Peyer's patch (tissue), 4 donors: ENCODE data around the gene CD48. TPM values are rescaled to one million over a fixed set of nuclear protein-coding genes. Genes with fewer than 3 reads are reported as not detected.
"Not testable (repeated sequence)": the region's sequence is repeated elsewhere in the genome, so short reads cannot be mapped to it uniquely, and the experiment has no call there.

Experiments
- DNase-seq, 3 donors: peaks; one replicate each; pipeline ENCODE4 v3.0.0-alpha.2; 2017 to 2019
- H3K27ac ChIP-seq, 4 donors: fragments of 200-600 bp; sonication (generic); one replicate each; pipeline ENCODE4 v1.5.1; 2016 to 2019
- H3K27me3 ChIP-seq, 2 donors: fragments of 200-600 bp; sonication (generic); one replicate each; pipeline ENCODE4 v1.5.1; 2019
- H3K36me3 ChIP-seq, 3 donors: fragments of 200-600 bp; sonication (generic); one replicate each; pipeline ENCODE4 v1.5.1; 2016 to 2019
- H3K4me1 ChIP-seq, 4 donors: fragments of 200-600 bp; sonication (generic); one replicate each; pipeline ENCODE4 v1.5.1; 2016 to 2019
- H3K4me3 ChIP-seq, 4 donors: fragments of 200-600 bp; sonication (generic); 1 replicate in 3 of 4; 2 replicates in 1 of 4; pipeline ENCODE4 v1.5.1; 2016 to 2019; ENCODE audit warnings: mild to moderate bottlenecking in 1 of 4
- H3K9me3 ChIP-seq, 4 donors: fragments of 200-600 bp; sonication (generic); one replicate each; pipeline ENCODE4 v1.5.1; 2016 to 2019; ENCODE audit warnings: mild to moderate bottlenecking in 1 of 4
- CTCF ChIP-seq, 6 experiments: fragments of 450-650 bp in 4 of 6; fragments of 200-600 bp in 2 of 6; sonication (generic) in 1 of 6; IDR thresholded peaks; one replicate each; pipeline ENCODE4 v1.5.1; 2017 to 2019; ENCODE audit warnings: antibody characterized with exemption in 6 of 6, mild to moderate bottlenecking in 3 of 6, moderate library complexity in 1 of 6
- POLR2A ChIP-seq, 2 donors: fragments of 450-650 bp; IDR thresholded peaks; one replicate each; pipeline ENCODE4 v1.5.1; 2017; ENCODE audit warnings: antibody characterized with exemption in 2 of 2, mild to moderate bottlenecking in 2 of 2, moderate library complexity in 2 of 2
- total RNA-seq, 4 donors: library from RNA; depleted of rRNA; stranded (reverse); fragments of >200 nt; gene quantifications; one replicate each; pipeline ENCODE4 v1.1.0, GENCODE V29; 2016

Gene CD48
- total RNA-seq, 4 donors from 2014 or later, result 1.4 to 84.2 (median 9.9) TPM

- Histone ChIP-seq H3K27me3 (no peaks in the 10 kb centered on the region), H3K4me3 (no peak overlapping the region), H3K27ac (peak overlapping the region in 1 of 4 donors; percentile 34), H3K36me3 (no peaks in the 10 kb centered on the region), H3K9me3 (no peaks in the 10 kb centered on the region), H3K4me1 (no peaks in the 10 kb centered on the region)
- no peak for DNase-seq
- TF ChIP-seq CTCF (IDR thresholded peaks at IDR 0.05) (no peak), POLR2A (IDR thresholded peaks at IDR 0.05) (no peak)
These were observed 53.3 kb downstream of the CD48 start for GRCh38 chr1:160658162-160658813.

GRCh38 chr1:160657250-160657781 lies 54.3 kb downstream of the CD48 start:
- Histone ChIP-seq H3K36me3 (no peaks in the 10 kb centered on the region), H3K4me1 (no peaks in the 10 kb centered on the region), H3K27ac (peak overlapping the region in 1 of 4 donors; percentile 34), H3K9me3 (no peaks in the 10 kb centered on the region), H3K27me3 (no peaks in the 10 kb centered on the region), H3K4me3 (no peak overlapping the region)
- no peak for DNase-seq
- TF ChIP-seq POLR2A (IDR thresholded peaks at IDR 0.05) (no peak), CTCF (IDR thresholded peaks at IDR 0.05) (no peak)

- no peak for TF ChIP-seq POLR2A (IDR thresholded peaks at IDR 0.05)
- TF ChIP-seq CTCF (IDR thresholded peaks at IDR 0.05), result no peak
- no peaks in the 10 kb centered on the region for H3K27me3 ChIP-seq
- peaks cover 0 to 2% (median 0%) of the 10 kb centered on the region in 4 donors for H3K4me1 ChIP-seq
- no peak for DNase-seq
- H3K4me3 ChIP-seq, result no peak overlapping the region
- H3K27ac ChIP-seq, result no peak overlapping the region
- no peaks in the 10 kb centered on the region for H3K9me3 ChIP-seq
- H3K36me3 ChIP-seq, result no peaks in the 10 kb centered on the region
These were observed 54.9 kb downstream of the CD48 start for GRCh38 chr1:160656737-160657136.

GRCh38 chr1:160653620-160654016 lies 58.0 kb downstream of the CD48 start:
- Histone ChIP-seq H3K4me1 (peaks cover 0 to 4% (median 0%) of the 10 kb centered on the region in 4 donors), H3K9me3 (no peaks in the 10 kb centered on the region), H3K36me3 (no peaks in the 10 kb centered on the region), H3K27ac (peak overlapping the region in 1 of 4 donors; percentile 31), H3K4me3 (no peak overlapping the region), H3K27me3 (no peaks in the 10 kb centered on the region)
- TF ChIP-seq CTCF (IDR thresholded peaks at IDR 0.05) (no peak), POLR2A (IDR thresholded peaks at IDR 0.05) (no peak)
- DNase-seq, result no peak

GRCh38 chr1:160652924-160653619 lies 58.5 kb downstream of the CD48 start:
- H3K9me3 ChIP-seq, result no peaks in the 10 kb centered on the region
- no peaks in the 10 kb centered on the region for H3K27me3 ChIP-seq
- no peak for TF ChIP-seq POLR2A (IDR thresholded peaks at IDR 0.05)
- no peak for TF ChIP-seq CTCF (IDR thresholded peaks at IDR 0.05)
- H3K36me3 ChIP-seq, result no peaks in the 10 kb centered on the region
- H3K4me3 ChIP-seq, result no peak overlapping the region
- peaks cover 0 to 4% (median 0%) of the 10 kb centered on the region in 4 donors for H3K4me1 ChIP-seq
- H3K27ac ChIP-seq, result peak overlapping the region in 1 of 4 donors; percentile 35
- DNase-seq, result no peak

GRCh38 chr1:160652065-160652641 lies 59.5 kb downstream of the CD48 start:
- DNase-seq, H3K27me3 ChIP-seq, H3K36me3 ChIP-seq, H3K4me1 ChIP-seq, H3K9me3 ChIP-seq, H3K4me3 ChIP-seq: not testable (repeated sequence)
- H3K27ac ChIP-seq, result peak overlapping the region in 2 of 4 donors; percentile 25 to 35
